Activated CD8-positive, alpha-beta memory T cell treated with anti-CD3 and anti-CD28 coated beads for 24 hours (primary cell): Measurements from ENCODE around the gene RAB3GAP1.
"Not testable (repeated sequence)": the region's sequence is repeated elsewhere in the genome, so short reads cannot be mapped to it uniquely, and the experiment has no call there.

Experiments used
- DNase-seq: peaks from one replicate; pipeline ENCODE4 v3.0.0-alpha.2; 2020

Gene RAB3GAP1

GRCh38 chr2:135056790-135057189, 4.7 kb downstream of the RAB3GAP1 start:
- no peak for DNase-seq

- no peak for DNase-seq
These were observed 7.5 kb downstream of the RAB3GAP1 start for GRCh38 chr2:135059577-135059976.

GRCh38 chr2:135063210-135063609, 11.1 kb downstream of the RAB3GAP1 start:
- DNase-seq = no peak

GRCh38 chr2:135064149-135064548, 12.1 kb downstream of the RAB3GAP1 start:
- DNase-seq = no peak

- DNase-seq = no peak
These were observed 14.6 kb downstream of the RAB3GAP1 start for GRCh38 chr2:135066710-135067109.

GRCh38 chr2:135072125-135072997, 20.3 kb downstream of the RAB3GAP1 start:
- no peak for DNase-seq

GRCh38 chr2:135074216-135074615, 22.1 kb downstream of the RAB3GAP1 start:
- no peak for DNase-seq

GRCh38 chr2:135076556-135076955, 24.5 kb downstream of the RAB3GAP1 start:
- DNase-seq = no peak

- DNase-seq = no peak
These were observed 26.3 kb downstream of the RAB3GAP1 start for GRCh38 chr2:135078417-135078816.

- DNase-seq = no peak
These were observed 34.1 kb downstream of the RAB3GAP1 start for GRCh38 chr2:135086222-135086621.

- DNase-seq = not testable (repeated sequence)
These were observed 37.5 kb downstream of the RAB3GAP1 start for GRCh38 chr2:135089597-135089996.

- DNase-seq = no peak
These were observed 39.6 kb downstream of the RAB3GAP1 start for GRCh38 chr2:135091681-135092080.

GRCh38 chr2:135093193-135093592, 41.1 kb downstream of the RAB3GAP1 start:
- no peak for DNase-seq

- DNase-seq = no peak
These were observed 41.7 kb downstream of the RAB3GAP1 start for GRCh38 chr2:135093670-135094330.

GRCh38 chr2:135094508-135094907, 42.4 kb downstream of the RAB3GAP1 start:
- no peak for DNase-seq

- no peak for DNase-seq
These were observed 43.5 kb downstream of the RAB3GAP1 start for GRCh38 chr2:135095591-135095990.

- DNase-seq = no peak
These were observed 44.8 kb downstream of the RAB3GAP1 start for GRCh38 chr2:135096665-135097446.

GRCh38 chr2:135097532-135098231, 45.6 kb downstream of the RAB3GAP1 start:
- DNase-seq = no peak

- DNase-seq = no peak
These were observed 47.9 kb downstream of the RAB3GAP1 start for GRCh38 chr2:135099802-135100483.

- DNase-seq = no peak
These were observed 51.8 kb downstream of the RAB3GAP1 start for GRCh38 chr2:135103843-135104242.

GRCh38 chr2:135105513-135106316, 53.6 kb downstream of the RAB3GAP1 start:
- DNase-seq = not testable (repeated sequence)
